HepG2 (cell line): Measurements from ENCODE around the gene ZSCAN31. TPM values are rescaled to one million over a fixed set of nuclear protein-coding genes. Genes with fewer than 3 reads are reported as not detected.

Experiments used
- ATF5 ChIP-seq: sonication (generic); formaldehyde crosslinking; IDR thresholded peaks from 2 replicates; pipeline ENCODE4 v1.4.0; 2020; ENCODE audit warnings: mild to moderate bottlenecking, low read depth, missing genetic modification reagents
- ATF6 ChIP-seq: sonication (generic); formaldehyde crosslinking; conservative IDR thresholded peaks from 2 replicates; pipeline ENCODE4 v1.4.0; 2020; ENCODE audit warnings: missing genetic modification reagents
- GMEB1 ChIP-seq: sonication (generic); formaldehyde crosslinking; IDR thresholded peaks from 2 replicates; pipeline ENCODE4 v1.5.1; 2020; ENCODE audit warnings: missing genetic modification reagents, mild to moderate bottlenecking, borderline replicate concordance
- IRF1 ChIP-seq: sonication (generic); formaldehyde crosslinking; IDR thresholded peaks from 2 replicates; pipeline ENCODE4 v1.4.0; 2020; ENCODE audit warnings: low read depth, mild to moderate bottlenecking, missing genetic modification reagents
- KDM3A ChIP-seq: IDR thresholded peaks from 2 replicates; pipeline ENCODE4 v1.6.1; 2018; ENCODE audit warnings: low read depth, missing compliant biosample characterization
- NKX3-1 ChIP-seq: sonication (generic); formaldehyde crosslinking; IDR thresholded peaks from 2 replicates; pipeline ENCODE4 v1.5.0; 2020; ENCODE audit warnings: missing genetic modification reagents
- PBX3 ChIP-seq: sonication (generic); formaldehyde crosslinking; IDR thresholded peaks from 2 replicates; pipeline ENCODE4 v1.8.1; 2023; ENCODE audit warnings: missing genetic modification reagents, inconsistent platforms, borderline replicate concordance
- RNF219 ChIP-seq: sonication (generic); formaldehyde crosslinking; IDR thresholded peaks from 2 replicates; pipeline ENCODE4 v1.5.0; 2020; ENCODE audit warnings: mild to moderate bottlenecking, missing genetic modification reagents
- TAF15 ChIP-seq: fragments of 200-400 bp; formaldehyde crosslinking; IDR thresholded peaks from one replicate; pipeline ENCODE4 v1.6.1; 2018; ENCODE audit warnings: mild to moderate bottlenecking, low read depth, low read length; ENCODE audit not compliant: poor library complexity, severe bottlenecking
- TARDBP ChIP-seq: sonication (generic); formaldehyde crosslinking; IDR thresholded peaks from 2 replicates; pipeline ENCODE4 v1.8.0; 2022; ENCODE audit warnings: mild to moderate bottlenecking, missing genetic modification reagents
- ZBTB42 ChIP-seq: sonication (generic); formaldehyde crosslinking; IDR thresholded peaks from 2 replicates; pipeline ENCODE4 v1.5.0; 2020; ENCODE audit warnings: mild to moderate bottlenecking, missing genetic modification reagents
- ZBTB7A ChIP-seq: sonication (generic); formaldehyde crosslinking; IDR thresholded peaks from 2 replicates; pipeline ENCODE4 v1.8.0; 2022; ENCODE audit warnings: mild to moderate bottlenecking, missing genetic modification reagents
- ZC3H13 ChIP-seq: sonication (generic); formaldehyde crosslinking; IDR thresholded peaks from 2 replicates; pipeline ENCODE4 v1.8.1; 2023; ENCODE audit warnings: mild to moderate bottlenecking, missing genetic modification reagents, moderate library complexity
- ZNF687 ChIP-seq: sonication (generic); formaldehyde crosslinking; IDR thresholded peaks from 2 replicates; pipeline ENCODE4 v1.5.1; 2020; ENCODE audit warnings: mild to moderate bottlenecking, missing genetic modification reagents, moderate library complexity
- polyA plus RNA-seq, 8 experiments: library from polyadenylated mRNA; depleted of rRNA in 3 of 8; stranded (reverse) in 7 of 8; unstranded in 1 of 8; fragments of >200 nt; fragmentation: Illumina TruSeq in 4 of 8; extraction: Trizol in 4 of 8; gene quantifications; 2 replicates each; pipeline versions ENCODE4 v1.2.1 to v1.2.3, GENCODE V29; 2011 to 2016; ENCODE audit warnings: low read depth in 4 of 8, missing spikeins in 1 of 8, mixed read lengths in 1 of 8; ENCODE audit not compliant: insufficient read depth in 1 of 8
- total RNA-seq, 5 experiments: library from RNA; depleted of rRNA; stranded (reverse); fragments of >200 nt; fragmentation: Illumina TruSeq; extraction: Trizol; gene quantifications; 2 replicates each; pipeline ENCODE4 v1.2.3, GENCODE V29; 2016; ENCODE audit warnings: low read depth in 1 of 5

Gene ZSCAN31
- total and polyA plus RNA-seq, 2 of the 13 experiments (the other 11 are each of a cell fraction or from before 2014, with no cell fraction given), result 5.3 to 6.2 TPM

- TF ChIP-seq PBX3 (CRISPR knock-in tag), result 0 out of 2 replicates have a peak, but pooled peaks have one; percentile 5
- TF ChIP-seq RNF219 (CRISPR knock-in tag), result no peak
- no peak for TF ChIP-seq ATF5 (CRISPR knock-in tag)
- TF ChIP-seq GMEB1 (CRISPR knock-in tag), result no peak
- TF ChIP-seq NKX3-1 (CRISPR knock-in tag), result no peak
- peak; percentile 88 for TF ChIP-seq ZBTB42 (CRISPR knock-in tag)
- no peak for TF ChIP-seq KDM3A (CRISPR knock-in tag)
- 0 out of 2 replicates have a peak, but pooled peaks have one; percentile 6 for TF ChIP-seq ZC3H13
- TF ChIP-seq ZNF687, result 0 out of 2 replicates have a peak, but pooled peaks have one; percentile 36
- TF ChIP-seq ZBTB7A (CRISPR knock-in tag), result no peak
- TF ChIP-seq TARDBP, result no peak
- no peak for TF ChIP-seq IRF1 (CRISPR knock-in tag)
- no peak for TF ChIP-seq TAF15
- no peak for TF ChIP-seq ATF6
These were observed 554 bp upstream of the ZSCAN31 start (continued) for GRCh38 chr6:28336284-28337120.
